H1 (cell line): ENCODE measurements around the gene SMG1. TPM values are rescaled to one million over a fixed set of nuclear protein-coding genes. Genes with fewer than 3 reads are reported as not detected.

Experiments used
- CTCF ChIA-PET: fragments of 300-600 bp; sonication (Branson Sonifier 250); formaldehyde crosslinking; loops from one replicate; lab custom pipeline; 2021; ENCODE audit not compliant: partially characterized antibody; lab: Charles Lee
- POLR2A ChIA-PET: fragments of 300-600 bp; sonication (Branson Sonifier 250); formaldehyde crosslinking; loops from one replicate; lab custom pipeline; 2021; ENCODE audit warnings: inconsistent platforms; ENCODE audit not compliant: partially characterized antibody; lab: Charles Lee
- DNase-seq, 2 experiments: peaks; one replicate each; pipeline versions ENCODE4 v3.0.0 to v3.0.0-alpha.2; 2010 to 2022; ENCODE audit warnings: low spot score in 2 of 2, low read depth in 1 of 2, mixed read lengths in 1 of 2
- FAIRE-seq: peaks from 2 replicates; lab custom pipeline; 2011; peaks lifted over from hg19 to GRCh38; lab: Jason Lieb, UNC
- H2AFZ ChIP-seq: 2 replicates; pipeline ENCODE4 v1.8.1; 2012; ENCODE audit warnings: low read length, inconsistent platforms
- H2AK5ac ChIP-seq: 2 replicates; pipeline ENCODE4 v1.6.1; 2013; ENCODE audit warnings: low read depth, low read length
- H2BK120ac ChIP-seq: replicated peaks from 2 replicates; pipeline ENCODE3; 2013; ENCODE audit warnings: low read depth, low read length, inconsistent platforms
- H2BK12ac ChIP-seq: 2 replicates; pipeline ENCODE4 v1.6.1; 2013; ENCODE audit warnings: low read depth, low read length
- H2BK15ac ChIP-seq: 2 replicates; pipeline ENCODE4 v1.6.1; 2013; ENCODE audit warnings: low read length
- H2BK20ac ChIP-seq: 2 replicates; pipeline ENCODE4 v1.6.1; 2013; ENCODE audit warnings: low read length
- H2BK5ac ChIP-seq: 2 replicates; pipeline ENCODE4 v1.6.1; 2013; ENCODE audit warnings: low read depth, low read length
- H3K14ac ChIP-seq: 2 replicates; pipeline ENCODE4 v1.6.1; 2013; ENCODE audit warnings: inconsistent platforms; ENCODE audit not compliant: insufficient read length
- H3K18ac ChIP-seq: 2 replicates; pipeline ENCODE4 v1.6.1; 2013; ENCODE audit warnings: low read length; ENCODE audit errors: extremely low read depth
- H3K23ac ChIP-seq: 2 replicates; pipeline ENCODE4 v1.6.1; 2013; ENCODE audit warnings: inconsistent platforms; ENCODE audit not compliant: insufficient read length
- H3K23me2 ChIP-seq: 2 replicates; pipeline ENCODE4 v1.6.1; 2013; ENCODE audit warnings: low read depth, low read length
- H3K27ac ChIP-seq: 2 replicates; pipeline ENCODE4 v1.6.1; 2011; ENCODE audit warnings: low read depth, low read length, inconsistent platforms
- H3K27me3 ChIP-seq, 4 experiments: replicated peaks in 1 of 4; 1 replicate in 1 of 4; 2 replicates in 3 of 4; pipeline versions ENCODE4 v1.6.1 to v1.8.1; 2011 to 2013; ENCODE audit warnings: low read length in 3 of 4, mild to moderate bottlenecking in 3 of 4, inconsistent platforms in 2 of 4, mixed read lengths in 2 of 4, moderate library complexity in 1 of 4; ENCODE audit not compliant: control insufficient read depth in 3 of 4, insufficient read depth in 3 of 4; ENCODE audit errors: extremely low read depth in 1 of 4
- H3K36me3 ChIP-seq, 4 experiments: 2 replicates each; pipeline versions ENCODE4 v1.6.1 to v1.8.1; 2011 to 2013; ENCODE audit warnings: mild to moderate bottlenecking in 4 of 4, low read length in 3 of 4, moderate library complexity in 2 of 4, control low read depth in 1 of 4, inconsistent platforms in 1 of 4; ENCODE audit not compliant: insufficient read depth in 4 of 4, control insufficient read depth in 2 of 4
- H3K4ac ChIP-seq: replicated peaks from 2 replicates; pipeline ENCODE3; 2013; ENCODE audit warnings: low read length, low read depth, mixed read lengths, inconsistent platforms; ENCODE audit not compliant: insufficient read length
- H3K4me1 ChIP-seq, 4 experiments: replicated peaks in 1 of 4; 1 replicate in 1 of 4; 2 replicates in 3 of 4; pipeline versions ENCODE4 v1.6.1 to v1.8.1; 2011 to 2013; ENCODE audit warnings: low read length in 3 of 4, inconsistent platforms in 2 of 4, mixed read lengths in 1 of 4; ENCODE audit not compliant: insufficient read depth in 4 of 4, control insufficient read depth in 3 of 4
- H3K4me2 ChIP-seq, 2 experiments: 2 replicates each; pipeline versions ENCODE4 v1.6.1 to v1.8.1; 2011 to 2013; ENCODE audit warnings: low read depth in 2 of 2, low read length in 2 of 2, control low read depth in 1 of 2, inconsistent platforms in 1 of 2, mild to moderate bottlenecking in 1 of 2; ENCODE audit not compliant: insufficient read depth in 1 of 2
- H3K4me3 ChIP-seq, 4 experiments: fragments of 200-600, 300-600 bp in 1 of 4; sonication (generic), shearing (Covaris generic), sonication (Bioruptor Twin) in 1 of 4; 2 replicates each; pipeline versions ENCODE4 v1.5.1 to v1.8.1; 2011 to 2016; ENCODE audit warnings: low read length in 4 of 4, low read depth in 3 of 4, control low read depth in 2 of 4, inconsistent platforms in 2 of 4, mild to moderate bottlenecking in 2 of 4, mixed read lengths in 1 of 4, moderate library complexity in 1 of 4; ENCODE audit not compliant: insufficient read depth in 2 of 4; ENCODE audit errors: extremely low read depth in 1 of 4
- H3K56ac ChIP-seq: replicated peaks from 2 replicates; pipeline ENCODE3; 2013; ENCODE audit warnings: low read depth, mild to moderate bottlenecking, mixed read lengths, low read length, inconsistent platforms; ENCODE audit not compliant: insufficient read length
- H3K79me1 ChIP-seq: 2 replicates; pipeline ENCODE4 v1.6.1; 2013; ENCODE audit warnings: low read depth, low read length, control low read depth
- H3K79me2 ChIP-seq, 2 experiments: 2 replicates each; pipeline versions ENCODE4 v1.6.1 to v1.8.1; 2012 to 2013; ENCODE audit warnings: low read length in 2 of 2, mild to moderate bottlenecking in 2 of 2, inconsistent platforms in 1 of 2; ENCODE audit not compliant: insufficient read depth in 2 of 2, control insufficient read depth in 1 of 2
- H3K9ac ChIP-seq, 4 experiments: replicated peaks in 1 of 4; 1 replicate in 1 of 4; 2 replicates in 3 of 4; pipeline versions ENCODE4 v1.6.1 to v1.8.1; 2011 to 2013; ENCODE audit warnings: low read depth in 3 of 4, low read length in 3 of 4, control low read depth in 2 of 4, mild to moderate bottlenecking in 2 of 4, moderate library complexity in 2 of 4, inconsistent platforms in 1 of 4; ENCODE audit errors: extremely low read depth in 1 of 4
- H3K9me3 ChIP-seq, 2 experiments: 2 replicates each; pipeline versions ENCODE4 v1.6.1 to v1.8.1; 2012 to 2013; ENCODE audit warnings: mild to moderate bottlenecking in 2 of 2, moderate library complexity in 2 of 2, control low read depth in 1 of 2, inconsistent platforms in 1 of 2, low read depth in 1 of 2, low read length in 1 of 2, mixed read lengths in 1 of 2; ENCODE audit not compliant: insufficient read depth in 2 of 2
- H4K20me1 ChIP-seq, 2 experiments: replicated peaks in 1 of 2; 2 replicates each; pipeline versions ENCODE3 to v1.8.1; 2011 to 2013; ENCODE audit warnings: inconsistent platforms in 2 of 2, low read length in 2 of 2, mild to moderate bottlenecking in 1 of 2; ENCODE audit not compliant: insufficient read depth in 2 of 2, control insufficient read depth in 1 of 2
- H4K5ac ChIP-seq: 2 replicates; pipeline ENCODE4 v1.6.1; 2013; ENCODE audit warnings: low read length, low read depth, mixed read lengths, inconsistent platforms; ENCODE audit not compliant: insufficient read length
- H4K8ac ChIP-seq: 2 replicates; pipeline ENCODE4 v1.8.0; 2013; ENCODE audit warnings: mild to moderate bottlenecking, moderate library complexity, low read length, inconsistent platforms; ENCODE audit not compliant: insufficient read depth; ENCODE audit errors: extremely low read depth
- H4K91ac ChIP-seq: replicated peaks from 2 replicates; pipeline ENCODE3; 2013; ENCODE audit warnings: low read length, mixed read lengths, inconsistent platforms; ENCODE audit not compliant: insufficient read length
- MAX ChIP-seq: IDR thresholded peaks from 2 replicates; pipeline ENCODE4 v1.6.1; 2012; ENCODE audit warnings: inconsistent platforms
- SAP30 ChIP-seq: fragments of 300-600 bp; sonication (generic); IDR thresholded peaks from 2 replicates; pipeline ENCODE4 v1.7.1; 2012; ENCODE audit warnings: low read length, moderate library complexity, mild to moderate bottlenecking, inconsistent platforms; ENCODE audit not compliant: insufficient read depth, insufficient replicate concordance
- WGBS, 2 experiments: shearing (Covaris generic) in 1 of 2; methylation state at CpG; one replicate each; pipeline versions ENCODE4 v1.1.6 to v1.1.7; 2013 to 2015; ENCODE audit warnings: low lambda C conversion rate in 2 of 2, mixed read lengths in 2 of 2, inconsistent platforms in 1 of 2, low coverage in 1 of 2, missing lambda C conversion rate in 1 of 2; ENCODE audit not compliant: insufficient replicate concordance in 2 of 2, insufficient coverage in 1 of 2, insufficient read length in 1 of 2; ENCODE audit errors: extremely low coverage in 1 of 2, missing lambda C conversion rate in 1 of 2; 5-methylcytosine and 5-hydroxymethylcytosine counted together
- polyA plus RNA-seq, 7 experiments: library from polyadenylated mRNA; depleted of rRNA in 3 of 7; stranded (reverse) in 5 of 7; unstranded in 2 of 7; fragments of >200 nt in 5 of 7; fragments of 200-250 nt in 2 of 7; gene quantifications; 1 replicate in 5 of 7; 2 replicates in 1 of 7; 4 replicates in 1 of 7; pipeline versions ENCODE4 v1.2.1 to v1.2.3, GENCODE V29; 2011 to 2013; ENCODE audit warnings: missing spikeins in 2 of 7, mixed read lengths in 2 of 7
- total RNA-seq: library from RNA; stranded (reverse); fragmentation: NEBNext Ultra II Directional; extraction: Animal tissue kit (Norgen Biotek cat#: 25700); gene quantifications from 2 replicates; pipeline ENCODE4 v1.2.1, GENCODE V29; 2021

SMG1 gene
- total and polyA plus RNA-seq, 2 of the 8 experiments (the other 6 are each of a cell fraction or from before 2014, with no cell fraction given), result 14.9 to 90.6 TPM

- no peak overlapping the region for H2AFZ ChIP-seq
- H3K9ac ChIP-seq, result no peak overlapping the region
- H3K4me3 ChIP-seq, result no peak overlapping the region
- 91% methylated on average over 8 of the region's 8 CpGs; no CpG with 5 or more reads in 1 of the 2 experiments for WGBS, 2 experiments
- H3K18ac ChIP-seq, result no peak overlapping the region
- H2AK5ac ChIP-seq, result no peak overlapping the region
- peaks cover 2% of the 10 kb centered on the region; the same call in 1 of the 2 replicates for H3K23me2 ChIP-seq
- no peaks in the 10 kb centered on the region for H3K4me1 ChIP-seq
- no peaks in the 10 kb centered on the region for H3K9me3 ChIP-seq
- no peak overlapping the region for H2BK5ac ChIP-seq
- no peak for DNase-seq
- H3K79me1 ChIP-seq, result no peaks in the 10 kb centered on the region
- no peak overlapping the region for H3K14ac ChIP-seq
- peaks cover 37 to 94% (median 82%) of the 10 kb centered on the region in 4 experiments for H3K36me3 ChIP-seq
- H4K5ac ChIP-seq, result no peak overlapping the region
- H3K56ac ChIP-seq, result no peak overlapping the region
- no peak for FAIRE-seq
- H2BK15ac ChIP-seq, result no peak overlapping the region
- H4K91ac ChIP-seq, result no peak overlapping the region
- no peak overlapping the region for H2BK20ac ChIP-seq
- ChIA-PET CTCF (interaction anchor here (0.6 to 1.4 kb wide), 2 partner anchors 12 to 14 kb away, joined by 4 read pairs; no protein-coding TSS in a partner anchor), POLR2A (interaction anchor here (1.1 to 1.3 kb wide), 3 partner anchors 31 to 54 kb away, joined by 3 to 4 read pairs (median 3); partner anchors contain the start of genes ARL6IP1 and RPS15A)
- H4K8ac ChIP-seq, result no peak overlapping the region
- no peak overlapping the region for H2BK12ac ChIP-seq
- no peak overlapping the region for H3K27ac ChIP-seq
- H3K4ac ChIP-seq, result no peak overlapping the region
- H3K79me2 ChIP-seq, result no peaks in the 10 kb centered on the region
- peaks cover 0 to 2% of the 10 kb centered on the region in 2 experiments for H4K20me1 ChIP-seq
- H3K27me3 ChIP-seq, result no peaks in the 10 kb centered on the region
- H3K23ac ChIP-seq, result no peak overlapping the region
- no peak overlapping the region for H2BK120ac ChIP-seq
- H3K4me2 ChIP-seq, result no peak overlapping the region
- TF ChIP-seq MAX (no peak), SAP30 (no peak)
Measured at GRCh38 chr16:18832613-18833012, 93.6 kb downstream of the SMG1 start.
